Esophagus (tissue), 2 donors: ENCODE measurements around the gene DOK1. TPM values are rescaled to one million over a fixed set of nuclear protein-coding genes. Genes with fewer than 3 reads are reported as not detected.

Experiments used
- H3K27ac ChIP-seq, 2 donors: one replicate each; pipeline ENCODE4 v1.5.1; 2013; ENCODE audit warnings: low read depth in 2 of 2, mild to moderate bottlenecking in 2 of 2, inconsistent platforms in 1 of 2, low read length in 1 of 2, moderate library complexity in 1 of 2
- H3K27me3 ChIP-seq, 2 donors: one replicate each; pipeline ENCODE4 v1.6.1; 2013; ENCODE audit warnings: low read length in 2 of 2, control low read depth in 1 of 2, mild to moderate bottlenecking in 1 of 2; ENCODE audit not compliant: insufficient read depth in 2 of 2, control insufficient read depth in 1 of 2
- H3K36me3 ChIP-seq, 2 donors: one replicate each; pipeline ENCODE4 v1.6.1; 2013; ENCODE audit warnings: low read length in 1 of 2; ENCODE audit not compliant: control insufficient read depth in 2 of 2, insufficient read depth in 2 of 2
- H3K4me1 ChIP-seq, 2 donors: one replicate each; pipeline ENCODE4 v1.6.1; 2013; ENCODE audit warnings: low read length in 1 of 2; ENCODE audit not compliant: control insufficient read depth in 2 of 2, insufficient read depth in 2 of 2
- H3K4me3 ChIP-seq, 2 donors: one replicate each; pipeline ENCODE4 v1.5.1; 2013; ENCODE audit warnings: low read length in 2 of 2, mild to moderate bottlenecking in 2 of 2, low read depth in 1 of 2, moderate library complexity in 1 of 2
- H3K9me3 ChIP-seq, 2 donors: one replicate each; pipeline ENCODE4 v1.6.1; 2013; ENCODE audit warnings: mild to moderate bottlenecking in 2 of 2, low read depth in 1 of 2, low read length in 1 of 2, moderate library complexity in 1 of 2; ENCODE audit not compliant: control insufficient read depth in 2 of 2, insufficient read depth in 1 of 2
- WGBS, 2 donors: extraction: QIAGEN DNeasy Blood & Tissue Kit; methylation state at CpG; one replicate each; pipeline ENCODE4 v1.1.7; 2013; 5-methylcytosine and 5-hydroxymethylcytosine counted together
- polyA plus RNA-seq, 2 donors: library from polyadenylated mRNA; stranded (reverse); fragments of 200-250 nt; gene quantifications; one replicate each; pipeline ENCODE4 v1.2.3, GENCODE V29; 2013
- donor health status: healthy with polysubstance abuse.
- donor health status: Bipolar disorder and iron deficiency.

DOK1 gene
- polyA plus RNA-seq, 2 donors, result 1.6 to 2.5 TPM

DNA sequence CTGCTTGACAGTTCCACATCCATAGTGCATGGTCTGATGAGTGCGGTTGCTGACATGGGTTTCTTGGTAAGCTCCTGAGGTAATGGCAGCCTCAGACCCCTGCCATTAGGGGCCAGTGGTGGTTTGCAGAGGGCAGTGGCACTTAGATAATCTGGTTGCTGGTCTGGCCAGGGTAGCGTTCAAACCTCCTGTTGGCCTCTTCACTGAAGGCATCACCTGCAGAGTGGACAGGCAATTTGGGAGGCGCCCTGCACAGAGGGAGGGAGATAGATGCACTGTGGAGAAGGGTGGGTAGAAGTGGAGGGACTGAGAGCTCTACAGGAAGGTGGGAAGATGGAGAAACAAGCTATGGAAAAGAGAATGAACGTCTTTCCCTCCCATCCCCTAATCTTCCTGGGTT, 21.1 kb upstream of the DOK1 start:
- H3K27ac ChIP-seq, result no peak overlapping the region
- peaks cover 4 to 13% of the 10 kb centered on the region in 2 donors for H3K4me1 ChIP-seq
- no peak overlapping the region for H3K4me3 ChIP-seq
- no peaks in the 10 kb centered on the region for H3K27me3 ChIP-seq
- no peaks in the 10 kb centered on the region for H3K9me3 ChIP-seq
- WGBS, 2 donors, result 81 to 86% methylated on average over 4 of the region's 4 CpGs
- H3K36me3 ChIP-seq, result peaks cover 0 to 11% of the 10 kb centered on the region in 2 donors

DNA sequence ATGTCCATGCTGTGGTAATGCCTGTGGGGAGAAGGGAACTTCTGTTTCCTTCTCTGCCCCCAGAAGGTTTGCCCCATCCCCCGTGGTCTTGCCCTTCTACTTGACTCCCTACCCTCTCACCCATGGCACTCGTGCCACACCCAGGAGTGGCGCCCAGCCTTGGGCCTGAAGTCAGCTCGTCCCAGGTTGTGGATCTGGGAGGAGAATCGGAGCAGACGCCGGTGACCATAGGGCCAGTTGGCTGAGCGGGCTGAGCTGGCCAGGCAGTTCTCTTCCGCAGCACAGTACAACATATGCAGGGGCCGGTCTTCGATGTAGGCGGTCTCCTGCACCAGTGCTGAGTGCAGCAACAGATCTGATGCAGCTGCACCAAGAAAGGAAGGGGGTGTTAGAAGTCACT, 20.1 kb upstream of the DOK1 start:
- Histone ChIP-seq H3K4me3 (no peak overlapping the region), H3K4me1 (peaks cover 0 to 10% of the 10 kb centered on the region in 2 donors), H3K36me3 (peaks cover 0 to 11% of the 10 kb centered on the region in 2 donors), H3K27ac (no peak overlapping the region), H3K27me3 (no peaks in the 10 kb centered on the region), H3K9me3 (no peaks in the 10 kb centered on the region)
- 82 to 84% methylated on average over 12 of the region's 12 CpGs for WGBS, 2 donors

- no peaks in the 10 kb centered on the region for H3K9me3 ChIP-seq
- 89% methylated on average over 10 of the region's 10 CpGs for WGBS, 2 donors
- H3K4me1 ChIP-seq, result peaks cover 0 to 10% of the 10 kb centered on the region in 2 donors
- H3K36me3 ChIP-seq, result peaks cover 0 to 11% of the 10 kb centered on the region in 2 donors
- no peaks in the 10 kb centered on the region for H3K27me3 ChIP-seq
- H3K4me3 ChIP-seq, result no peak overlapping the region
- H3K27ac ChIP-seq, result no peak overlapping the region
Measured at GRCh38 chr2:74535440-74535965, 19.0 kb upstream of the DOK1 start.

DNA sequence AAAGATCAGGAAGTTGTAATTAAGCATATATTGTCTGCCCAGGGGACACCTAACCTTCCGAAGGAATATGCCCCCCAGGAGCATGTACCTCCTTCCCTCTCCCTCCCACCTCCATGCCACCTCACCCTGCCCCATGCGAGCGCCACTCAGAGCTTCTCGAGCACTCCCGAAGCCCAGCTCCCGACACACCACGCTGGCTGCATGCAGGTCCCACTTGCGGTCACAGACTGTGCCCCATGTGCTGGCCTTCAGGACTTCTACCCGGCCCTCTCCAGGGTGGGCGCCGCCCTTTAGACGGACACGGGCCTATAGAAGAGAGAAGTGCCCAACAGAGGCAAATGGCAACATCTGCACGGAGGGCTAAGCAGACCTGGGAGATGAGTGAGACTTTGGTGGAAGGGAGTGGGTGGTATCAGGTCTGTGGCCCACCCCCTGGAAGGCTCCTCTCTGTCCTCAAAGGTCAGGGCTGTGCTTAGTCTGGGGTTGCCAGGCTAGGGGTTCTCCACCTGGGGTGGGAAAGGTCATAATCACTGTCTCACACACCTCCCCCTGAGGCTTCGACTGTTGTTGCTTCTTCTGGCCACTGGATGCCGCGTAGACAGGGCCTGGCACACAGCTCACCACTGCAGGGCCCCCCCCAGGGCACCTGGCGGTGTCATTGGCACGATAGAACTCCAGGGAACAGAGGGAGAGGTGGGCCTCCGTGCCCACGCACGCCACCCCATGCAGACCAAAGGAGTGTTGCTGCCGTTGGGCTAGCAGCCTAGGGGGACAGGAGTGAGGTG, 18.2 kb upstream of the DOK1 start:
- H3K9me3 ChIP-seq, result no peaks in the 10 kb centered on the region
- H3K27ac ChIP-seq, result no peak overlapping the region
- no peak overlapping the region for H3K4me3 ChIP-seq
- peaks cover 0 to 11% of the 10 kb centered on the region in 2 donors for H3K36me3 ChIP-seq
- no peaks in the 10 kb centered on the region for H3K27me3 ChIP-seq
- H3K4me1 ChIP-seq, result peaks cover 0 to 5% of the 10 kb centered on the region in 2 donors
- WGBS, 2 donors, result 79 to 81% methylated on average over 23 of the region's 23 CpGs

DNA sequence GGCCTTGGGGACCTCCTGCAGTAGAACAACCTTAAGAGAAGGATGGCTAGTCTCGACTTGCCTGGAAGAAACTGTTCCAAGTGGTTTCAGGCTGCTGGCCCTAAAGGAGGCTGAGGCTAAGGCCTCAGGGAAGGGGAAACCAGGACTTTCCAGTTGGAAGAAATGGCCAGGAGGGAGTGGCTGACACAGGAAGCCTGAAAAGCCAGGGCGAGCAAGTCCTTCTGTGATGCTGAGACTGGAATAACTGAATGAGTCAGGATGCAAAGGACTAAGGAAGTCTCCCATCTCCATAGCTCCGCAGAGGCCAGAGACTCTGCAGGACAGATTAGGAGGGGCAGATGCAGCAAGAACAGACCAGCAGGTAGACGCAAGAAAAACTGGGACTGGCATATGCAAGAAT, 17.4 kb upstream of the DOK1 start:
- no peaks in the 10 kb centered on the region for H3K9me3 ChIP-seq
- peaks cover 0 to 5% of the 10 kb centered on the region in 2 donors for H3K4me1 ChIP-seq
- H3K27me3 ChIP-seq, result no peaks in the 10 kb centered on the region
- 51 to 57% methylated on average over 4 of the region's 4 CpGs for WGBS, 2 donors
- no peak overlapping the region for H3K4me3 ChIP-seq
- H3K36me3 ChIP-seq, result peaks cover 0 to 11% of the 10 kb centered on the region in 2 donors
- no peak overlapping the region for H3K27ac ChIP-seq

DNA sequence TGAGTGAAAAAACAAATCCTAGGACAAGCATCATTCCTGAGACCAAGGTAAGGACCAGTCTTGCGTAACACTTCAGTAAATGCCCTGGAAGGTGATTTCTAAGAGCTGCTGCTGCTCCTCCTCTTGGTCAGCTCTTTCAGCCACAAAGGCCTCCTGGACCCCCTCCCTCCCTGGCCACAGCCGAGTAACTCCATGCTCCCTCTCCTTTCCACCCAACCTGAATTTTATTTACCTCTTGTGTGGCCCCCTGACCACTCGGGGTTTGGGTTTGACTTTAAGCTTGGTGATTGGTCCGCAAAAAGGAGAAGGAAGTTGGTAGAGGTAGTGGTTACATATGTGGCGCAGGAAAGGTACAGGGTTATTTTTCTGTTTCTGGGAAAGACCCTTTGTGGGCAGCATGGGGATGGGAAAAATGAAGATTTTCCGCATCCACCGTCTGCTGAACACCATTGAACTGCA, 15.6 kb upstream of the DOK1 start:
- 74% methylated on average over 7 of the region's 7 CpGs for WGBS, 2 donors
- Histone ChIP-seq H3K9me3 (no peaks in the 10 kb centered on the region), H3K27ac (no peak overlapping the region), H3K4me3 (no peak overlapping the region), H3K4me1 (peaks cover 0 to 5% of the 10 kb centered on the region in 2 donors), H3K27me3 (no peaks in the 10 kb centered on the region), H3K36me3 (no peaks in the 10 kb centered on the region)

- no peaks in the 10 kb centered on the region for H3K27me3 ChIP-seq
- H3K4me3 ChIP-seq, result no peak overlapping the region
- no peaks in the 10 kb centered on the region for H3K9me3 ChIP-seq
- H3K27ac ChIP-seq, result no peak overlapping the region
- WGBS, 2 donors, result 68 to 70% methylated on average over 5 of the region's 5 CpGs
- H3K36me3 ChIP-seq, result no peaks in the 10 kb centered on the region
- peaks cover 0 to 5% of the 10 kb centered on the region in 2 donors for H3K4me1 ChIP-seq
Measured at GRCh38 chr2:74540291-74540690, 14.2 kb upstream of the DOK1 start.

GRCh38 chr2:74542978-74543377, 11.5 kb upstream of the DOK1 start:
- Histone ChIP-seq H3K27ac (no peak overlapping the region), H3K36me3 (no peaks in the 10 kb centered on the region), H3K4me1 (no peaks in the 10 kb centered on the region), H3K4me3 (no peak overlapping the region), H3K9me3 (no peaks in the 10 kb centered on the region), H3K27me3 (no peaks in the 10 kb centered on the region)
- WGBS, 2 donors, result 69 to 82% methylated on average over 1 of the region's 1 CpG

DNA sequence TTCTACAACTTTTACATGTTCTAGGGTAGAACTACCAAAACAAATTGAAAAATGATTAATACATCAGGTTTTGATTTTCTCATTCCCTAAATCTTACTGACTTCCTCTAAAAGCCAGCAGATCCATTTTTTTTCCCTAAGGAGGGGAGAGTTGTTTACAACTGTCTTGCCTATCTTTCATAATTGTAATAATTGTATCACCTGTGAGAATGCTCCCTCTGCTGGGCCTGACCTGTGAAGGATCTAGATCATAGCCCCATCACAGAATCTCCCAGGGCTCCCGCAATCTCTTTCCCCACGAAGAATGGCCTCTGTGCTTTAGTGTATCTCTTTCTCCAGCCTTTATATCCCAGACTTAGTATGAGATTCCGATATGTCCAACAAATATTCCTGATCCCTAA, 9.9 kb upstream of the DOK1 start:
- Histone ChIP-seq H3K4me3 (no peak overlapping the region), H3K4me1 (peaks cover 3 to 5% of the 10 kb centered on the region in 2 donors), H3K36me3 (no peaks in the 10 kb centered on the region), H3K9me3 (no peaks in the 10 kb centered on the region), H3K27me3 (no peaks in the 10 kb centered on the region), H3K27ac (no peak overlapping the region)
- WGBS, 2 donors, result 80 to 92% methylated on average over 3 of the region's 3 CpGs

DNA sequence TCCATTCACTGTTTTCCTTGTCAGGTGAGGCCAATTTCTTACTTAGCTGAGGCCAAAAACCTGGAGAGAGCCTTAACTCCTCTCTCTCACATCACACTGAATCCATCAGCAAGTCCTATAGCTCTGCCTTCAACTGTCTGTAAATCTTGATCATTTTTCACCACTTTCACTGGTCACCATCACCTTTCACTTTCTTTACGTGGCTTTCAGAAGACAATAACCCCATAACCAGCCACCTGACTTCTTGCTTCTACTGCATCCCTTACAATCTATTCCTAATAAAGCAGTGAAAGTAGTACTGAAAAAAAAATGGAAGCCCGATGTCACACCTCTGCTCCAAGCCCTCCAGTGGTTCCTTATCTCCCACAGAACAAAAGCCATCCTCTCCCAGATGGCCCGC, 8.5 kb upstream of the DOK1 start:
- H3K9me3 ChIP-seq, result no peaks in the 10 kb centered on the region
- no peak overlapping the region for H3K4me3 ChIP-seq
- WGBS, 2 donors, result 86 to 88% methylated on average over 3 of the region's 3 CpGs

More for the DNA sequence above, 8.5 kb upstream of the DOK1 start:
- Histone ChIP-seq H3K27me3 (no peaks in the 10 kb centered on the region), H3K4me1 (peaks cover 3 to 5% of the 10 kb centered on the region in 2 donors), H3K36me3 (no peaks in the 10 kb centered on the region), H3K27ac (no peak overlapping the region)
